Calu3 (cell line): ENCODE results near the gene METTL25. TPM values are rescaled to one million over a fixed set of nuclear protein-coding genes. Genes with fewer than 3 reads are reported as not detected.

Source experiments
- BruUV-seq: library from RNA; stranded (reverse); fragments of 400-500 nt; replicated peaks from 2 replicates; lab custom pipeline; 2021; lab: Mats Ljungman, UMichigan
- CTCF ChIA-PET: fragments of 300-600 bp; sonication (Branson Sonifier 250); formaldehyde crosslinking; loops from one replicate; lab custom pipeline; 2022; ENCODE audit warnings: antibody characterized with exemption; lab: Charles Lee
- DNase-seq: peaks from one replicate; pipeline ENCODE4 v3.0.0; 2022
- H3K27ac Mint-ChIP-seq: one replicate; pipeline ENCODE4 v1.8.0; 2022; ENCODE audit warnings: mixed read lengths; ENCODE audit not compliant: unreplicated experiment
- H3K27me3 Mint-ChIP-seq: one replicate; pipeline ENCODE4 v1.8.0; 2022; ENCODE audit warnings: mixed read lengths; ENCODE audit not compliant: unreplicated experiment
- H3K36me3 Mint-ChIP-seq: one replicate; pipeline ENCODE4 v1.8.0; 2022; ENCODE audit warnings: mild to moderate bottlenecking, moderate library complexity, mixed read lengths; ENCODE audit not compliant: insufficient read depth, unreplicated experiment
- H3K4me1 Mint-ChIP-seq: one replicate; pipeline ENCODE4 v1.8.0; 2022; ENCODE audit warnings: mild to moderate bottlenecking, low read depth, mixed read lengths; ENCODE audit not compliant: unreplicated experiment
- H3K4me3 Mint-ChIP-seq: one replicate; pipeline ENCODE4 v1.8.0; 2022; ENCODE audit warnings: mild to moderate bottlenecking, low read depth, moderate library complexity, mixed read lengths; ENCODE audit not compliant: unreplicated experiment
- H3K9me3 Mint-ChIP-seq: one replicate; pipeline ENCODE4 v1.8.0; 2022; ENCODE audit warnings: low read depth, mixed read lengths; ENCODE audit not compliant: unreplicated experiment
- intact Hi-C: fragments of 100-400 bp; cut with micrococcal nuclease; formaldehyde crosslinking; loops from one replicate; pipeline ENCODE4 v1.10.0; 2022; ENCODE audit not compliant: unreplicated experiment
- total RNA-seq: library from RNA; stranded (reverse); gene quantifications from 2 replicates; pipeline ENCODE4 v1.2.3, GENCODE V29; 2022
- TF ChIP-seq, protein P1 (sequence below): fragments of 200-600 bp; IDR thresholded peaks from one replicate; pipeline ENCODE4 v1.8.0; 2022; ENCODE audit warnings: antibody characterized with exemption; ENCODE audit not compliant: unreplicated experiment

METTL25 gene
- total RNA-seq, 1 experiment from 2014 or later = 6.7 TPM

DNA sequence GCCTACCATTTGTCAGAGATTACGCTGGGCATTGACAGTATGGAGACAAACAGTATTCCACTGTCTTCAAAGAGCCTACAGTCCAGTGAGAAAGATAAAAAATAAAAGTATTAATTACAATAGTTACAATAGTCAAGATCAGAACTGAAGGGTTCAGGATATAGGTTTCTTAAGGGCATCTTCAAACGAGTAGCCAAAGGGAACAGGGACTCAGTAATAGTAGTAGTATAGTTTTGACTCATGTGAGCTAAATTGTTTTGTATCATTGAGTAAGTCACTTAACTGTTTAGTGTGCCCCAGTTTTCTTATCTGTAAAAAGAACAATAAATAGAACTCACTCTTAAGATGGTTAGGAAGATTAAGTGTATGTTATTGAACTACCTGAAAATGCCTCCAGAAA is 123.6 kb downstream of the METTL25 start:
- CTCF ChIA-PET = no interaction called here
- Mint-ChIP-seq H3K4me1 (no peaks in the 10 kb centered on the region), H3K9me3 (no peaks in the 10 kb centered on the region), H3K27me3 (no peaks in the 10 kb centered on the region), H3K36me3 (peaks cover 4% of the 10 kb centered on the region), H3K4me3 (no peak overlapping the region), H3K27ac (no peak overlapping the region)
- TF ChIP-seq, protein P1, sequence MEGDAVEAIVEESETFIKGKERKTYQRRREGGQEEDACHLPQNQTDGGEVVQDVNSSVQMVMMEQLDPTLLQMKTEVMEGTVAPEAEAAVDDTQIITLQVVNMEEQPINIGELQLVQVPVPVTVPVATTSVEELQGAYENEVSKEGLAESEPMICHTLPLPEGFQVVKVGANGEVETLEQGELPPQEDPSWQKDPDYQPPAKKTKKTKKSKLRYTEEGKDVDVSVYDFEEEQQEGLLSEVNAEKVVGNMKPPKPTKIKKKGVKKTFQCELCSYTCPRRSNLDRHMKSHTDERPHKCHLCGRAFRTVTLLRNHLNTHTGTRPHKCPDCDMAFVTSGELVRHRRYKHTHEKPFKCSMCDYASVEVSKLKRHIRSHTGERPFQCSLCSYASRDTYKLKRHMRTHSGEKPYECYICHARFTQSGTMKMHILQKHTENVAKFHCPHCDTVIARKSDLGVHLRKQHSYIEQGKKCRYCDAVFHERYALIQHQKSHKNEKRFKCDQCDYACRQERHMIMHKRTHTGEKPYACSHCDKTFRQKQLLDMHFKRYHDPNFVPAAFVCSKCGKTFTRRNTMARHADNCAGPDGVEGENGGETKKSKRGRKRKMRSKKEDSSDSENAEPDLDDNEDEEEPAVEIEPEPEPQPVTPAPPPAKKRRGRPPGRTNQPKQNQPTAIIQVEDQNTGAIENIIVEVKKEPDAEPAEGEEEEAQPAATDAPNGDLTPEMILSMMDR = no peak
- no peak for DNase-seq
- intact Hi-C loops = no loop called here
- BruUV-seq = no TSS peak

DNA sequence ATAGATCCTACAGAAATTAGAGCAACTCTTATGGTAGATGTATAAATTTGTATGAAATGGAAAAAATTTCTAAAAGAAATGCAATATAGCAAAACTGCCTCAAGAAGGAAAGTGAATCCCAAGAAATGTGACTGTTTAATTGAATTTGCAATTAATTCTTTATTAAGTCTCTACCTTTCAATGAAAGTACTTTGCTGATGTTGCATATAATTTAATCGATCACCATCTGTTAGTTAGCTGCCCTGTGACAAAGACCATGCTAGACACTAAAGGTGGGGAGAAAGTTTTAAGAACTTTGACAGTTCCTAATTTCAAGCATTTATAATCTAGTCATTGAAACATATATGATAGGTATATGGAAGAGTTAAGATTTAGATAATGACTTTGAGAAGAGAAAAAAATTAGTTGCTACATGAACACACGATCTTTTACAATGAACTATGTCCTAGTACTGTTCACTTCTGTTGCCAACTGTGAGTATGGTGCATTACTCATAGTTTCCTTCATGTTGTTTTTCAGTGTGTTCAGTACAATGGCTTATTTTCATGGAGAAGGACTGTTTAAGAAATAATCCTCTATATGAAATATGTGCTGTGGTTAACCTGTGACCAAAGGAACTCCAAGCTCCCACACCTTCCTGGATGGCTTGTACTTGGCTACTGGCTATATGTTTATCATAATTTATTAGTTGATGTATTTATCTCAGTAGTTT is 128.4 kb downstream of the METTL25 start:
- Mint-ChIP-seq H3K4me1 (no peaks in the 10 kb centered on the region), H3K27ac (peak overlapping the region; percentile 48), H3K27me3 (no peaks in the 10 kb centered on the region), H3K4me3 (no peak overlapping the region), H3K9me3 (no peaks in the 10 kb centered on the region), H3K36me3 (peaks cover 6% of the 10 kb centered on the region)
- BruUV-seq = no TSS peak
- TF ChIP-seq, protein P1 = no peak
- intact Hi-C loops = no loop called here
- DNase-seq = no peak
- CTCF ChIA-PET = no interaction called here

DNA sequence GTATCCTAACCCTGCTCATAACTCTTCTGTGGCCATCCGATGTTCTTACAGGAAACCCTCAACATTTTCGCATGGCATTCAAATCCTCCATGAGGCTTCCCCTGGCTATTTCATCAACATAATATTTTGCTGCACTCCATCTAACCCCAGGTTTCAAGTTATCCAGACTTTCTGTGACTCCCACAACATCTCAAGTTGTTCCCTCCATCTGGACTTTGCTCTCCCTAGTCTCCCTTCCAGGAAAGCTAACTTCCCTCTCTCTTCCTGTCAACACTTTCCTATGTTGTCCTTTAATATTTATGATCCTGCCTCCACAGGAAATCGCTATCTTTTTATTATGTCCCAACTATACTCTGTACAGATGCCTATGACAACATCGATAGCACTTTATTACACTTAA is 146.1 kb downstream of the METTL25 start:
- Mint-ChIP-seq H3K27ac (no peak overlapping the region), H3K4me1 (no peaks in the 10 kb centered on the region), H3K9me3 (no peaks in the 10 kb centered on the region), H3K4me3 (no peak overlapping the region), H3K36me3 (no peaks in the 10 kb centered on the region), H3K27me3 (no peaks in the 10 kb centered on the region)
- intact Hi-C loops = no loop called here
- BruUV-seq = no TSS peak
- no peak for DNase-seq
- TF ChIP-seq, protein P1 = no peak
- CTCF ChIA-PET = no interaction called here

DNA sequence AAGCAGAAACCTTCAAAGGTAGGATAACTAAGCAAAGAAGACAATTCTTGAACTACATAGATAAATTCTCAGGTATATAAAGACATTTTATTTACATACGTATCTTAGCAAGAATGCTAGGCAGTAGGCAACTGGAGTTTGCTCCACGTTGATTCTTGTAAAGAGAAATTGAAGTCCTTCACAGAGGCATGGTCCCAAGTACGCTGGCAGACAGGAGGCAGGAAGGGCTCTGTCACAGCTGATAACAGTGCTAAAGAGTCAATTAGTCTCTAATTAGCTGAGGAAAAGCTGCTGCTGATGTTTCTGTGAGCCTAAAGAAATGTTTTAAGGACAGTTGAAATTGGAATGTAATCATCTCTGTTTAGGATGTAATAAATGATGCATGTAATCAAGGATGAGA is 146.8 kb downstream of the METTL25 start:
- Mint-ChIP-seq H3K27ac (no peak overlapping the region), H3K4me1 (no peaks in the 10 kb centered on the region), H3K27me3 (no peaks in the 10 kb centered on the region), H3K4me3 (no peak overlapping the region), H3K36me3 (no peaks in the 10 kb centered on the region), H3K9me3 (no peaks in the 10 kb centered on the region)
- no peak for DNase-seq
- CTCF ChIA-PET = no interaction called here
- intact Hi-C loops = no loop called here
- TF ChIP-seq, protein P1 = no peak
- BruUV-seq = no TSS peak
